Prostate gland (tissue), 2 donors: ENCODE results near the gene MUC20. TPM values are rescaled to one million over a fixed set of nuclear protein-coding genes. Genes with fewer than 3 reads are reported as not detected.
"Not testable (repeated sequence)": the region's sequence is repeated elsewhere in the genome, so short reads cannot be mapped to it uniquely, and the experiment has no call there.

Experiments used
- DNase-seq: peaks from one replicate; pipeline ENCODE4 v3.0.0-alpha.2; 2019; ENCODE audit warnings: low spot score
- H3K27ac ChIP-seq, 2 donors: fragments of 200-600 bp; sonication (generic); 2 replicates each; pipeline ENCODE4 v1.5.1; 2017 to 2019
- H3K27me3 ChIP-seq: fragments of 200-600 bp; sonication (generic); replicated peaks from 2 replicates; pipeline ENCODE4 v1.5.1; 2019; ENCODE audit not compliant: insufficient read depth
- H3K36me3 ChIP-seq, 2 donors: fragments of 200-600 bp; sonication (generic); 1 replicate in 1 of 2; 2 replicates in 1 of 2; pipeline versions ENCODE4 v1.5.1 to v1.8.1; 2017 to 2019
- H3K4me1 ChIP-seq: fragments of 200-600 bp; sonication (generic); replicated peaks from 2 replicates; pipeline ENCODE4 v1.5.1; 2019
- H3K4me3 ChIP-seq, 2 donors: fragments of 200-600 bp; sonication (generic); 2 replicates each; pipeline ENCODE4 v1.5.1; 2017 to 2019
- H3K9me3 ChIP-seq: fragments of 200-600 bp; sonication (generic); 2 replicates; pipeline ENCODE4 v1.5.1; 2017
- POLR2A ChIP-seq: fragments of 450-650 bp; IDR thresholded peaks from one replicate; pipeline ENCODE4 v1.6.1; 2016; ENCODE audit warnings: antibody characterized with exemption, mild to moderate bottlenecking
- POLR2AphosphoS5 ChIP-seq: sonication (generic); formaldehyde crosslinking; IDR thresholded peaks from one replicate; pipeline ENCODE4 v1.6.1; 2017; ENCODE audit warnings: antibody characterized with exemption
- WGBS: methylation state at CpG from one replicate; pipeline ENCODE4 v1.1.5; 2018; 5-methylcytosine and 5-hydroxymethylcytosine counted together
- intact Hi-C: fragments of 100-400 bp; cut with DNase I; formaldehyde crosslinking; loops from one replicate; pipeline ENCODE4 v1.14.2; 2022
- total RNA-seq, 2 donors: library from RNA; depleted of rRNA; stranded (reverse); fragments of >200 nt; gene quantifications; one replicate each; pipeline ENCODE4 v1.1.0, GENCODE V29; 2016
- TF ChIP-seq, protein P1 (sequence below), 4 experiments: fragments of 200-600 bp in 2 of 4; fragments of 450-650 bp in 2 of 4; sonication (generic) in 2 of 4; IDR thresholded peaks; 1 replicate in 3 of 4; 2 replicates in 1 of 4; pipeline ENCODE4 v1.5.1; 2016 to 2019; ENCODE audit warnings: antibody characterized with exemption in 4 of 4, mild to moderate bottlenecking in 2 of 4, moderate library complexity in 2 of 4

MUC20 gene
- total RNA-seq, 2 donors from 2014 or later = 17.9 to 49.0 TPM

GRCh38 chr3:195687209-195687760 is 33.5 kb upstream of the MUC20 start:
- WGBS = 96% methylated on average over 14 of the region's 15 CpGs
- H3K27me3 ChIP-seq, H3K9me3 ChIP-seq, DNase-seq, H3K36me3 ChIP-seq, intact Hi-C loops, H3K27ac ChIP-seq, H3K4me1 ChIP-seq, H3K4me3 ChIP-seq: not testable (repeated sequence)

- H3K27ac ChIP-seq, H3K36me3 ChIP-seq, H3K9me3 ChIP-seq, H3K27me3 ChIP-seq, DNase-seq, H3K4me3 ChIP-seq, intact Hi-C loops, H3K4me1 ChIP-seq: not testable (repeated sequence)
- 64% methylated on average over 6 of the region's 14 CpGs for WGBS
Observed at GRCh38 chr3:195688471-195689183, 32.2 kb upstream of the MUC20 start.

- DNase-seq, intact Hi-C loops, H3K36me3 ChIP-seq, H3K4me3 ChIP-seq, H3K9me3 ChIP-seq, H3K27ac ChIP-seq, H3K4me1 ChIP-seq, H3K27me3 ChIP-seq: not testable (repeated sequence)
- WGBS = 71% methylated on average over 21 of the region's 21 CpGs
Observed at GRCh38 chr3:195689184-195690070, 31.4 kb upstream of the MUC20 start.

GRCh38 chr3:195690951-195691350 is 29.8 kb upstream of the MUC20 start:
- intact Hi-C loops = no loop called here
- WGBS = 80% methylated on average over 9 of the region's 9 CpGs
- Histone ChIP-seq H3K27me3 (no peaks in the 10 kb centered on the region), H3K4me1 (no peaks in the 10 kb centered on the region), H3K9me3 (no peaks in the 10 kb centered on the region), H3K4me3 (no peak overlapping the region), H3K27ac (no peak overlapping the region), H3K36me3 (no peaks in the 10 kb centered on the region)
- DNase-seq = no peak
- TF ChIP-seq, protein P1, sequence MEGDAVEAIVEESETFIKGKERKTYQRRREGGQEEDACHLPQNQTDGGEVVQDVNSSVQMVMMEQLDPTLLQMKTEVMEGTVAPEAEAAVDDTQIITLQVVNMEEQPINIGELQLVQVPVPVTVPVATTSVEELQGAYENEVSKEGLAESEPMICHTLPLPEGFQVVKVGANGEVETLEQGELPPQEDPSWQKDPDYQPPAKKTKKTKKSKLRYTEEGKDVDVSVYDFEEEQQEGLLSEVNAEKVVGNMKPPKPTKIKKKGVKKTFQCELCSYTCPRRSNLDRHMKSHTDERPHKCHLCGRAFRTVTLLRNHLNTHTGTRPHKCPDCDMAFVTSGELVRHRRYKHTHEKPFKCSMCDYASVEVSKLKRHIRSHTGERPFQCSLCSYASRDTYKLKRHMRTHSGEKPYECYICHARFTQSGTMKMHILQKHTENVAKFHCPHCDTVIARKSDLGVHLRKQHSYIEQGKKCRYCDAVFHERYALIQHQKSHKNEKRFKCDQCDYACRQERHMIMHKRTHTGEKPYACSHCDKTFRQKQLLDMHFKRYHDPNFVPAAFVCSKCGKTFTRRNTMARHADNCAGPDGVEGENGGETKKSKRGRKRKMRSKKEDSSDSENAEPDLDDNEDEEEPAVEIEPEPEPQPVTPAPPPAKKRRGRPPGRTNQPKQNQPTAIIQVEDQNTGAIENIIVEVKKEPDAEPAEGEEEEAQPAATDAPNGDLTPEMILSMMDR (IDR thresholded peaks at IDR 0.05) = no peak
- no peak for TF ChIP-seq POLR2AphosphoS5
- no peak for TF ChIP-seq POLR2A

GRCh38 chr3:195691596-195692353 is 29.0 kb upstream of the MUC20 start:
- H3K27me3 ChIP-seq, H3K4me1 ChIP-seq, intact Hi-C loops, H3K27ac ChIP-seq, DNase-seq, H3K36me3 ChIP-seq, H3K9me3 ChIP-seq, H3K4me3 ChIP-seq: not testable (repeated sequence)
- 93% methylated on average over 10 of the region's 11 CpGs for WGBS

DNA sequence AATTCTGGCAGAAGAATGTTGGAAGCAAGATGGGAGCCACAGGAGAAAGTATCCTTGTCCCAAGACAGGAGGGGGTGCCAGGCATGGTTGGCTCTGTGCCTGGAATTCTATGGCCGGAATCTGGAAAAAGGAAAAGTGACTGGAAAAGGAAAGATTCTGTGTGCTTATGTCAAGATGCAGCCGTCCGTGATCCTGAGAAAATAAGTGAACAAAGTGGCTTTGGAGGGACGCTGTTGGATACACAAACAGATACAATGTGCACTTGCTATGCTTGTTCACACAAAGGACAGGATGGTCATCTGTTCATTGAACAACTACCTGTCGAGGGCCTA is 28.5 kb upstream of the MUC20 start:
- TF ChIP-seq, protein P1 (IDR thresholded peaks at IDR 0.05) = no peak
- TF ChIP-seq POLR2AphosphoS5 (no peak), POLR2A (no peak)
- no peak for DNase-seq
- intact Hi-C loops = no loop called here
- H3K4me3 ChIP-seq = no peak overlapping the region
- peaks cover 4% of the 10 kb centered on the region for H3K4me1 ChIP-seq
- H3K9me3 ChIP-seq = no peaks in the 10 kb centered on the region
- H3K27me3 ChIP-seq = no peaks in the 10 kb centered on the region
- H3K36me3 ChIP-seq = no peaks in the 10 kb centered on the region
- H3K27ac ChIP-seq = no peak overlapping the region
- WGBS = 81% methylated on average over 5 of the region's 5 CpGs
